CD4-positive, alpha-beta T cell (primary cell): Measurements from ENCODE around the gene LRIG1. TPM values are rescaled to one million over a fixed set of nuclear protein-coding genes. Genes with fewer than 3 reads are reported as not detected.

Experiments used
- ATAC-seq: fragments of 200-7000 bp; cut with Tn5 transposase; one replicate; pipeline ENCODE4 v1.10.0; 2022; ENCODE audit warnings: mild to moderate bottlenecking; ENCODE audit not compliant: poor library complexity
- CTCF ChIA-PET: fragments of 350-600 bp; sonication (Branson Sonifier 250); formaldehyde crosslinking; loops from one replicate; lab custom pipeline; 2021; ENCODE audit warnings: antibody characterized with exemption, inconsistent platforms; lab: Charles Lee
- POLR2A ChIA-PET: fragments of 350-600 bp; sonication (Branson Sonifier 250); formaldehyde crosslinking; loops from one replicate; lab custom pipeline; 2021; ENCODE audit warnings: antibody characterized with exemption, inconsistent platforms; lab: Charles Lee
- DNase-seq, 14 experiments: peaks; one replicate each; pipeline ENCODE4 v3.0.0-alpha.2; 2013 to 2020; ENCODE audit warnings: mixed read lengths in 2 of 14
- H3K27ac ChIP-seq, 2 donors: one replicate each; pipeline versions ENCODE4 v1.5.1 to v1.7.0; 2013; ENCODE audit warnings: low read length in 2 of 2, low read depth in 1 of 2, mild to moderate bottlenecking in 1 of 2
- H3K27me3 ChIP-seq, 2 experiments: 1 replicate in 1 of 2; 2 replicates in 1 of 2; pipeline versions ENCODE4 v1.6.1 to v1.7.0; 2013; ENCODE audit warnings: low read length in 2 of 2, control low read depth in 1 of 2, mild to moderate bottlenecking in 1 of 2, moderate library complexity in 1 of 2; ENCODE audit not compliant: insufficient read depth in 2 of 2, control insufficient read depth in 1 of 2
- H3K36me3 ChIP-seq: one replicate; pipeline ENCODE4 v1.6.1; 2013; ENCODE audit warnings: low read length, control low read depth; ENCODE audit not compliant: insufficient read depth
- H3K4me1 ChIP-seq: one replicate; pipeline ENCODE4 v1.6.1; 2013; ENCODE audit warnings: low read length, control low read depth; ENCODE audit not compliant: insufficient read depth
- H3K4me3 ChIP-seq: one replicate; pipeline ENCODE4 v1.5.1; 2013; ENCODE audit warnings: mild to moderate bottlenecking, low read length, moderate library complexity
- H3K9me3 ChIP-seq, 2 experiments: 1 replicate in 1 of 2; 2 replicates in 1 of 2; pipeline versions ENCODE4 v1.6.1 to v1.7.0; 2013; ENCODE audit warnings: low read length in 2 of 2, mild to moderate bottlenecking in 2 of 2, control low read depth in 1 of 2, moderate library complexity in 1 of 2; ENCODE audit not compliant: control insufficient read depth in 1 of 2, insufficient read depth in 1 of 2
- H3K27ac Mint-ChIP-seq: one replicate; pipeline ENCODE4 v1.8.0; 2020; ENCODE audit warnings: mixed read lengths
- H3K27me3 Mint-ChIP-seq: one replicate; pipeline ENCODE4 v1.8.0; 2021; ENCODE audit warnings: mixed read lengths
- H3K36me3 Mint-ChIP-seq: one replicate; pipeline ENCODE4 v1.8.0; 2021; ENCODE audit warnings: low read depth, mixed read lengths
- H3K4me1 Mint-ChIP-seq: one replicate; pipeline ENCODE4 v1.8.0; 2021; ENCODE audit warnings: low read depth, mixed read lengths
- H3K4me3 Mint-ChIP-seq: one replicate; pipeline ENCODE4 v1.8.0; 2020; ENCODE audit warnings: mild to moderate bottlenecking, mixed read lengths
- H3K9me3 Mint-ChIP-seq: one replicate; pipeline ENCODE4 v1.8.0; 2020; ENCODE audit warnings: mixed read lengths
- CTCF ChIP-seq: fragments of 200-600 bp; IDR thresholded peaks from one replicate; pipeline ENCODE4 v1.8.0; 2022; ENCODE audit warnings: antibody characterized with exemption, mild to moderate bottlenecking
- intact Hi-C, 2 experiments: fragments of 100-400 bp; cut with DNase I in 1 of 2; cut with micrococcal nuclease in 1 of 2; formaldehyde crosslinking; loops; one replicate each; pipeline versions ENCODE4 v1.15.1 to v1.9.0; 2023 to 2025; cut with DNase I, micrococcal nuclease
- total RNA-seq, 174 experiments: library from RNA in 2 of 174; stranded (reverse) in 2 of 174; gene quantifications; one replicate each; pipeline ENCODE4 v1.2.3 and lab custom pipeline; 2021 to 2026

The LRIG1 gene
- total RNA-seq, 2 experiments from 2014 or later: 30.1 to 33.1 TPM

DNA sequence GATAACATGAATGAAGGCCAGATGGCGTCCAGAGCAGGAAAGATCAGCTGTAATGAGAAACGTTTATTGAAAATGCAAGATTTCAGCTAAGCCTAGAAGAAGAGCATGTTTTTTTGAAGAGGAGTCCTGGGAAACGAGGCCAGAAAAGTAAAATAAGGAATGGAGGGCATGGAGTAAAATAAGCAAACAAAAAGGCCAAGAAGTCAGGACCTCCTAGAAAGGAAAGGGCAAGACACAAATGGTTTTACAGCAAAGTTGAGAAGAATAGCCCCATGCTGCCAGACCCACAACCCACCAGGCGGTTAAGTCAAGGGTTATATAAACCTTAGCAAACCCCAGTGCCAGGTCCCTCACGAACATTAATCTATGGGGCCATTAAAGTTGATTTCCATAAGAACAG, 30.5 kb downstream of the LRIG1 start:
- no peak overlapping the region for H3K4me3 ChIP-seq
- H3K27me3 Mint-ChIP-seq: no peaks in the 10 kb centered on the region
- no peak for TF ChIP-seq CTCF
- H3K27ac Mint-ChIP-seq: no peak overlapping the region
- H3K36me3 ChIP-seq: no peaks in the 10 kb centered on the region
- DNase-seq (no peak), ATAC-seq (no peak)
- no peaks in the 10 kb centered on the region for H3K9me3 ChIP-seq
- intact Hi-C loops: no loop called here
- no peak overlapping the region for H3K27ac ChIP-seq
- no peaks in the 10 kb centered on the region for H3K27me3 ChIP-seq
- H3K4me1 Mint-ChIP-seq: peaks cover 52% of the 10 kb centered on the region
- H3K4me3 Mint-ChIP-seq: no peak overlapping the region
- ChIA-PET CTCF (interaction anchor here (1.5 kb wide), 1 partner anchor 13 kb away, joined by 3 read pairs; no protein-coding TSS in a partner anchor), POLR2A (interaction anchor here (1.4 kb wide), 1 partner anchor 20 kb away, joined by 3 read pairs; no protein-coding TSS in a partner anchor)
- no peaks in the 10 kb centered on the region for H3K36me3 Mint-ChIP-seq
- no peaks in the 10 kb centered on the region for H3K9me3 Mint-ChIP-seq
- peaks cover 51% of the 10 kb centered on the region for H3K4me1 ChIP-seq

DNA sequence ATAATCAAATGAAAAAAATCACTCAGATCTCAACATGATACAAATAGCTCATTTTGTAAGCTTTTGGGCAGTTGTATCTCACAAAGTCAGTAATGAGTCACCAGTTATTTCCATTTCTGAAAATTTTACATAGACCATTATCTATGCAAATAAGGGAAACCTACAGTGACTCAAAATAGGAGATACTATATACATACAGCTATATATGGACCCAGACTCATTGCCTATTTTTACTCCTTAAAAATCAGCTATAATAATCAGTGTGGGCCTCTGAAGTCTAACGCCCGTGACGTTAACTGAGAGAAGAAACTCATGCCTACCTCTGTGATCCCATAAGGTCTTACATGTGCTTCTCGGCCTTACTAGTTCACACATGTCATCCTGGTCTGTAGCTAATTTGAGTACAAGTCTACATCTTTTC, 31.6 kb downstream of the LRIG1 start:
- POLR2A ChIA-PET: no interaction called here

DNA sequence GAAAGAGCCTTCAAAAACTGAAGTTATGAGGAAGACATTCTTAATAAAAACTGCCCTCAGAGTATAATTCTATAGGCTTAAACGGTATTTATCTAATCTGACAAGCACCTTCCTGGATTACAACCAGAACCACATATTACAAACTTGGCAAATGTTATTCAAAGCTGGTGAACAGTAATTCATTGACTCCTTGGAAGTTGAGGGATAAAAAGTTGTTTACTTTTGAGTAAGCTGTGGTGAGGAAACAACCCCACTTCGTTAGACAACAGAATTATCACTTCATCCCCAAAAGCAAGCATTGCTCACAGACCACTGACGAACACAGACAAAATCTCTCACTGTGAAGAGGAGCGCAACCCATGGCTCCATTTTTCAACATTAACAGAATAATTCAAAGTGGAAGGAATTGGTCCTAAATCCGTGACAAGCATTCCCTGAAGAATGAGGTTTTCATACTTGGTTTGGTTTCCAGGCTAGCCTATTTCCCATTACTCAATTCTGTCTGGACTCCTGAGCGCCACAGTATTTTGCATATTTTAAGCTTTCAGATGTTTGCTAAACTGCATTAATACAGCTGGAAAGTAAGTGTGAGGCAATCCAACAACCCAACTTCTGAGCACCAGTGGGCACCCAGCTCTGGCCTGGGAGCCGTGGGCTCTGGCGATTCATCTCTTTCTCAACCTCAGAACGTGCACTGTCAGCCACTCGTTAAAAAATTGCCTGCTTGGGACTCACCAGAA, 32.7 kb downstream of the LRIG1 start:
- Histone ChIP-seq H3K27me3 (no peaks in the 10 kb centered on the region), H3K36me3 (no peaks in the 10 kb centered on the region), H3K9me3 (no peaks in the 10 kb centered on the region), H3K4me3 (no peak overlapping the region), H3K27ac (no peak overlapping the region), H3K4me1 (peaks cover 33% of the 10 kb centered on the region)
- DNase-seq (no peak), ATAC-seq (no peak)
- POLR2A ChIA-PET: no interaction called here
- TF ChIP-seq CTCF: no peak
- no peaks in the 10 kb centered on the region for H3K9me3 Mint-ChIP-seq
- H3K27ac Mint-ChIP-seq: no peak overlapping the region
- no peak overlapping the region for H3K4me3 Mint-ChIP-seq
- CTCF ChIA-PET: interaction anchor here (0.7 kb wide), 1 partner anchor 29 kb away, joined by 3 read pairs; no protein-coding TSS in a partner anchor
- intact Hi-C loops: no loop called here
- H3K27me3 Mint-ChIP-seq: no peaks in the 10 kb centered on the region
- H3K36me3 Mint-ChIP-seq: no peaks in the 10 kb centered on the region
- peaks cover 40% of the 10 kb centered on the region for H3K4me1 Mint-ChIP-seq

More for the DNA sequence above, 31.6 kb downstream of the LRIG1 start:
- ATAC-seq (no peak), DNase-seq (no peak)
- Histone ChIP-seq H3K9me3 (no peaks in the 10 kb centered on the region), H3K27me3 (no peaks in the 10 kb centered on the region), H3K4me1 (peaks cover 42% of the 10 kb centered on the region), H3K27ac (no peak overlapping the region), H3K4me3 (no peak overlapping the region), H3K36me3 (no peaks in the 10 kb centered on the region)
- Mint-ChIP-seq H3K27me3 (no peaks in the 10 kb centered on the region), H3K4me3 (no peak overlapping the region), H3K4me1 (peaks cover 51% of the 10 kb centered on the region), H3K27ac (no peak overlapping the region), H3K36me3 (no peaks in the 10 kb centered on the region), H3K9me3 (no peaks in the 10 kb centered on the region)
- no peak for TF ChIP-seq CTCF
- intact Hi-C loops: no loop called here
- CTCF ChIA-PET: interaction anchor here (0.7 kb wide), 1 partner anchor 28 kb away, joined by 3 read pairs; no protein-coding TSS in a partner anchor
